HFF-Myc (cell line): ENCODE data around the gene PINK1.

Experiments used
- DNase-seq: peaks from one replicate; pipeline ENCODE4 v3.0.0-alpha.2; 2011; ENCODE audit warnings: low read depth; ENCODE audit errors: extremely low read depth
- H3K4me3 ChIP-seq: replicated peaks from 2 replicates; pipeline ENCODE4 v1.5.1; 2011; ENCODE audit warnings: low read depth, mild to moderate bottlenecking, control low read depth, low read length
- TF ChIP-seq, protein P1 (sequence below): IDR thresholded peaks from 2 replicates; pipeline ENCODE4 v1.5.1; 2012; ENCODE audit warnings: mild to moderate bottlenecking, low read depth, low read length, control low read depth; ENCODE audit errors: missing control alignments

PINK1 gene

DNA sequence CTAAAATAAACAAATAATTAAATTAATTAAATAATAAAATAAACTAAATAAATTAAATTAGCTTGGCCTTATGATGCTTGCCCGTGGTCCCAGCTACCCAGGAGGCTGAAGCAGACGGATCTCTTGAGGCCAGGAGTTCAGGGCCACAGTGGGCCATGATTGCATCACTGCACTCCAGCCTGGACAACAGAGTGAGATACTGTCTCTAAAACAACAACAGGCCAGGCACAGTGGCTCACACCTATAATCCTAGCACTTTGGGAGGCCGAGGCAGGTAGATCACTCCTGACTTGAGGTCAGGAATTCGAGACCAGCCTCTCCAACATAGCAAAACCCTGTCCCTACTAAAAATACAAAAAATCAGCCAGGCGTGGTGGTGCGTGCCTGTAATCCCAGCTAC, 12.2 kb upstream of the PINK1 start:
- no peak overlapping the region for H3K4me3 ChIP-seq
- TF ChIP-seq, protein P1, sequence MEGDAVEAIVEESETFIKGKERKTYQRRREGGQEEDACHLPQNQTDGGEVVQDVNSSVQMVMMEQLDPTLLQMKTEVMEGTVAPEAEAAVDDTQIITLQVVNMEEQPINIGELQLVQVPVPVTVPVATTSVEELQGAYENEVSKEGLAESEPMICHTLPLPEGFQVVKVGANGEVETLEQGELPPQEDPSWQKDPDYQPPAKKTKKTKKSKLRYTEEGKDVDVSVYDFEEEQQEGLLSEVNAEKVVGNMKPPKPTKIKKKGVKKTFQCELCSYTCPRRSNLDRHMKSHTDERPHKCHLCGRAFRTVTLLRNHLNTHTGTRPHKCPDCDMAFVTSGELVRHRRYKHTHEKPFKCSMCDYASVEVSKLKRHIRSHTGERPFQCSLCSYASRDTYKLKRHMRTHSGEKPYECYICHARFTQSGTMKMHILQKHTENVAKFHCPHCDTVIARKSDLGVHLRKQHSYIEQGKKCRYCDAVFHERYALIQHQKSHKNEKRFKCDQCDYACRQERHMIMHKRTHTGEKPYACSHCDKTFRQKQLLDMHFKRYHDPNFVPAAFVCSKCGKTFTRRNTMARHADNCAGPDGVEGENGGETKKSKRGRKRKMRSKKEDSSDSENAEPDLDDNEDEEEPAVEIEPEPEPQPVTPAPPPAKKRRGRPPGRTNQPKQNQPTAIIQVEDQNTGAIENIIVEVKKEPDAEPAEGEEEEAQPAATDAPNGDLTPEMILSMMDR, result no peak
- DNase-seq, result no peak

DNA sequence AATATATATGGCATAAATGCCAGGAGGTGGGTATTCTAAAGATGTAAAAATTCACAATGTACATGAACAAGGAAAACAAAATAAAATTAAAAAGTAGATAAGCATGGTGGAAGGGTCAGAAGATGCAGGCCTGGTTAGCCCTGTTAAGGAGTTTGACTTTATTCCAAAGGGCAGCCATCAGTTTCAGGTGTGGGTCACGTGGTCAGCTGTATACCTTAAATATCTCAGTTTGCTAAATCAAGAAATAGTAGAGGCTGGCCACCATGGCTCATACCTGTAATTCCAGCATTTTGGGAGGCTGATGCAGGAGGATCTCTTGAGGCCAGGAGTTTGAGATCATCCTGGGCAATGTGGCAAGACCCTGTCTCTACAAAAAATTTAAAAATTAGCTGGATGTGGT, 8.5 kb upstream of the PINK1 start:
- DNase-seq, result no peak
- TF ChIP-seq, protein P1, result no peak
- H3K4me3 ChIP-seq, result no peak overlapping the region

DNA sequence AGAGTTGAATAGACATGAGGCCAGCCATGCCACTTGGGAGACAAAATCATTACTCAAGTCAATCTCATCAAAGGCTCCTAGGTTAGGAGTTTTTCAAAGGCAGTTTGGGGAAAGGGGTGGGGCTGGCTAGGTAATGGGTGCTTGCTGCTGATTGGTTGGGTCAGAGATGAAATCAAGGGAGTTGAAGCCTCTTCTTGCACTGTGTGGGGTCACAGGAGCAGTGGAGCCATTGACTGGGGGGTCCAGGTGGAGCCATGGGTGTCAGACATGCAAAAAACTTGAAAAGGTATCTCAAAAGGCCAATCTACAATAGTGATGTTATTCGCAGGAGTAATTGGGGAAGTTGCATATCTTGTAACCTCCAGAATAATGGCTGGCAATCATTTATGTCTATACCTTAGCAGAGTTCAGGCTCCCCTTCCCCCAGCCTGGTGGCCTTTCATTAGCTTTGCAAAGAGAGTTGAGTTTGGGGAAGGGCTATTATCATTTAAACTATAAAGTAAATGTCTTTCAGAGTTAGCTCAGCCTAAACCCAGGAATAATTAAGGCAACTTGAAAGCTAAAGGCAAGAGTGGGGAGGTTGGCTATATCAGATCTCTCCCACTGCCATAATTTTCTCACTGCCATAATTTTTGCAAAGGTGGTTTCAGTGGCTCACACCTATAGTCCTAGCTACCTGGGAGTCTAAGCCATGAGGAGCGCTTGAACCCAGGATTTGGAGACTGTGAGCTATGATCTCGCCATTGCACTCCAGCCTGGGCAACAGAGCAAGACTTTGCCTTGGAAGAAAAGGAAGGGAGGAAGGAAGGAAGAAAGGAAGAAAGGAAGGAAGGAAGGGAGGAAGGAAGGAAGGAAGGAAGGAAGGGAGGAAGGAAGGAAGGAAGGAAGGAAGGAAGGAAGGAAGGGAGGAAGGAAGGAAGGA, 7.8 kb upstream of the PINK1 start:
- TF ChIP-seq, protein P1, result no peak
- no peak for DNase-seq
- no peak overlapping the region for H3K4me3 ChIP-seq

DNA sequence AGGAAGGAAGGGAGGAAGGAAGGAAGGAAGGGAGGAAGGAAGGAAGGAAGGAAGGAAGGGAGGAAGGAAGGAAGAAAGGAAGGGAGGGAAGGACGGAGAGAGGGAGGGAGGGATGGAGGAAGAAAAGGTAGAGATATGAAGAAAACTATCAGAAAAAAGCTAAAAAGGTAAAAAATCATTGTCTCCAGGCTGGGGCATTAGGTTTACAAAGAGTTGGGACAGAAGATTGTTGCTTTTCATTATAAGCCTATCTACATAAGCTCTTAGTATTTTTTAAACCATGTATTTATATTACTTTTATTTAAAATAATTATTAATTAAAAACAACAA, 7.2 kb upstream of the PINK1 start:
- DNase-seq, result no peak
- TF ChIP-seq, protein P1, result no peak
- no peak overlapping the region for H3K4me3 ChIP-seq

DNA sequence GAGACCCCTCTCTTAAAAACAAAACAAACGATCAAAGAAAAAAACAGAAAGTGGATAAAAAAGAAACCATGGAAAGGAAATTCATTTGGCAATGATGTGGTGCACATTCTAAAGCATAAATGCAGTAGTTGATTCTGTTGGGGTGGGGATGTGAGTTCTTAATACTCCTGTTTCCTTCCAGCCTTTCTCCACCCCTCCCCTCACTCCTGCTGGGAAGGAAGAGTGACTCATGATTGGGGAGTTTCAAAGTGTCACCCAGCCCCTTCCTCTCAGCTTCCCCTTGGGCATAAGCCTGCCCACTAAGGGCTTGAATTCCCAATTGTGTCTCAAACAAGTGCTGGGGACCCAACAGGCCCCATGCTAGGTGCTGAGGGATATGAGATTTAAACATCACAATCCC, 6.7 kb upstream of the PINK1 start:
- TF ChIP-seq, protein P1, result no peak
- DNase-seq, result no peak
- no peak overlapping the region for H3K4me3 ChIP-seq

DNA sequence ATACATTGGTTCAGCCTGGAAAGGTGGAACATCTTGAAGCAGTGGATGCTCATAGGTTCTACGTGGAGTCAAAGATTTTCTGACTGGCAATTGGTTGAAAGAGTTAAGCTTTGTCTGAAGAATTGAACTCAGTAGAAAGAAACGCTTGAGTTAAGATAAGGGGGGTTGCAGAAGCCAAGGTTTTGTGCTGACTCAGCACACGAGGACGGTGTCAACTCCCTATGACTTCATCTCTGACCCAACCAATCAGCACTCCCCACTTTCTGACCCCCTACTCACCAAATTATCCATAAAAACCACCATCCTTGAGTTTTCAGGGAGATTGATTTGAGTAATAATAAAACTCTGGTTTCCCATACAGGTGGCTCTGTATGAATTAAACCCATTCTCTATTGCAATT, 2.5 kb upstream of the PINK1 start:
- TF ChIP-seq, protein P1, result no peak
- DNase-seq, result no peak
- H3K4me3 ChIP-seq, result no peak overlapping the region
